ENCODE results near the gene ECI1.
"Not testable (repeated sequence)": the region's sequence is repeated elsewhere in the genome, so short reads cannot be mapped to it uniquely, and the experiment has no call there.

ECI1 gene

GRCh38 chr16:2244926-2245795, 6.2 kb downstream of the ECI1 start:
- peak overlapping the region; percentile 21 for H3K27ac ChIP-seq
- TF ChIP-seq CTCF (conservative IDR thresholded peaks at IDR 0.05; ENCODE audit: low read depth), result no peak
- DNase-seq (ENCODE audit: low spot score), result no peak
- ChIA-PET POLR2A (ENCODE audit: low non-redundant PET) (interaction anchor here (0.6 kb wide), 1 partner anchor 17 kb away, joined by 4 read pairs; no protein-coding TSS in a partner anchor), CTCF (no interaction called here)

- POLR2A ChIA-PET (ENCODE audit: low non-redundant PET), result no interaction called here
- DNase-seq (ENCODE audit: low spot score), result no peak
- TF ChIP-seq CTCF (conservative IDR thresholded peaks at IDR 0.05; ENCODE audit: low read depth), result no peak
- H3K27ac ChIP-seq, result peak overlapping the region; percentile 21
- CTCF ChIA-PET, result no interaction called here
Measured at GRCh38 chr16:2244301-2244700, 7.1 kb downstream of the ECI1 start.

- ChIA-PET CTCF (no interaction called here), POLR2A (ENCODE audit: low non-redundant PET) (no interaction called here)
- no peak for DNase-seq (ENCODE audit: low spot score)
- no peak for TF ChIP-seq CTCF (conservative IDR thresholded peaks at IDR 0.05; ENCODE audit: low read depth)
- H3K27ac ChIP-seq, result peak overlapping the region; percentile 21; the same call in 1 of the 2 replicates
Measured at GRCh38 chr16:2243781-2244180, 7.6 kb downstream of the ECI1 start.

- POLR2A ChIA-PET (ENCODE audit: low non-redundant PET), result no interaction called here
- no peak for DNase-seq (ENCODE audit: low spot score)
- TF ChIP-seq CTCF (conservative IDR thresholded peaks at IDR 0.05; ENCODE audit: low read depth), result no peak
- peak overlapping the region; percentile 21; the same call in 1 of the 2 replicates for H3K27ac ChIP-seq
- CTCF ChIA-PET, result interaction anchor here (0.6 to 0.7 kb wide), 2 partner anchors 171 to 606 kb away, joined by 3 read pairs; no protein-coding TSS in a partner anchor
Measured at GRCh38 chr16:2243031-2243528, 8.3 kb downstream of the ECI1 start.

GRCh38 chr16:2242598-2242997, 8.8 kb downstream of the ECI1 start:
- ChIA-PET CTCF (interaction anchor here (0.6 to 0.7 kb wide), 2 partner anchors 172 to 606 kb away, joined by 3 read pairs; no protein-coding TSS in a partner anchor), POLR2A (ENCODE audit: low non-redundant PET) (no interaction called here)
- DNase-seq (ENCODE audit: low spot score), result no peak
- peak overlapping the region; percentile 19; the same call in 1 of the 2 replicates for H3K27ac ChIP-seq
- TF ChIP-seq CTCF (conservative IDR thresholded peaks at IDR 0.05; ENCODE audit: low read depth), result no peak

GRCh38 chr16:2240331-2240730, 11.1 kb downstream of the ECI1 start:
- DNase-seq (ENCODE audit: low spot score); POLR2A ChIA-PET (ENCODE audit: low non-redundant PET): not testable (repeated sequence)
- peak overlapping the region; percentile 57 for H3K27ac ChIP-seq
- CTCF ChIA-PET, result interaction anchor here (0.7 kb wide), 1 partner anchor 237 kb away, joined by 4 read pairs; no protein-coding TSS in a partner anchor
